Cardiac fibroblast (primary cell): ENCODE results near the gene ST6GALNAC5.

ENCODE experiments used
- DNase-seq, 2 donors: peaks; one replicate each; pipeline versions ENCODE4 v3.0.0 to v3.0.0-alpha.2; 2010; ENCODE audit warnings: low read depth in 2 of 2
- H3K4me3 ChIP-seq, 2 donors: replicated peaks in 1 of 2; 1 replicate in 1 of 2; 2 replicates in 1 of 2; pipeline ENCODE4 v1.5.1; 2011; ENCODE audit warnings: low read depth in 2 of 2, low read length in 2 of 2, mild to moderate bottlenecking in 2 of 2, moderate library complexity in 1 of 2
- CTCF ChIP-seq: IDR thresholded peaks from one replicate; pipeline ENCODE4 v1.5.1; 2011; ENCODE audit warnings: low read depth, mild to moderate bottlenecking, low read length, inconsistent platforms

Gene ST6GALNAC5

DNA sequence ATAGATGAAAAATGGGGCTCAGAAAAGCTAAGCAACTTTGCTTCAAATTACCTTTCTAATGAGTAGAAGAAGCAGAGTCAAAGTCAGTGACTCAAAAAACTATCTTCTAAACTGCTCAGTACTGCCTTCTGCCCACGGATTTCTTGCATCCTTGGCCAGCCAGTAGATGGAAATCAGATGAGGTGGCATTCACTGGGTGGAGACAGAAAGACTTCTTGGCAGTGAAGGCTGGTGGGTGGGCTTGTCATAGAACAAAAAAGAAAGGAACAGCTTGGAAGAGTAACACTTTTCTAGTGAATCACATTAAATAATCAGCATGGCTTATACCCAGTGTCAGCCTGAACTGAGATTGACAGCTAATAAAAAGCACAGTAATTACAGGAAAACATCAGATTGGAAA, 170.7 kb downstream of the ST6GALNAC5 start:
- H3K4me3 ChIP-seq: no peak overlapping the region
- no peak for DNase-seq
- no peak for TF ChIP-seq CTCF

- H3K4me3 ChIP-seq: no peak overlapping the region
- no peak for DNase-seq
- TF ChIP-seq CTCF: no peak
These were observed 171.8 kb downstream of the ST6GALNAC5 start for GRCh38 chr1:77039111-77039510.

DNA sequence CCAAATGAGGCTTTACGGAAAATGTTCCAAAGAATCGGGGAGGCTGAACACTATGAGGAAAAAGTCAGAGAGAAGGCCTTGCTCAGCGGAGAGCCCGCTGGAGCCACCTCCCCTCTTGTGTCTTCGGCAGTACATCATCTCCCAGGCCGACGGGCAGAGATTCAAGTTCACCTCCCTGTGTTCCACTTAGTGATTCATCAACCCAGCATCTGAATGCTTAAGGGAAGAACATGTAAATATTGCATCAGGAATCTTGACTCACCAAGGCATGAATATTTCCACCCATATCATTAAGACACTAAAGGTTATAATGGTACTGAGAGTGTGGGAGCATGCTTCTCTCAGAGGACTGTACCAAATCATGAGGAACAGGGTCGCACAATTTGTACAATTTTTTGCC, 172.5 kb downstream of the ST6GALNAC5 start:
- TF ChIP-seq CTCF: no peak
- DNase-seq: peak; percentile 80 to 97
- H3K4me3 ChIP-seq: no peak overlapping the region

- H3K4me3 ChIP-seq: no peak overlapping the region
- TF ChIP-seq CTCF: no peak
- no peak for DNase-seq
These were observed 173.5 kb downstream of the ST6GALNAC5 start for GRCh38 chr1:77040826-77041225.

DNA sequence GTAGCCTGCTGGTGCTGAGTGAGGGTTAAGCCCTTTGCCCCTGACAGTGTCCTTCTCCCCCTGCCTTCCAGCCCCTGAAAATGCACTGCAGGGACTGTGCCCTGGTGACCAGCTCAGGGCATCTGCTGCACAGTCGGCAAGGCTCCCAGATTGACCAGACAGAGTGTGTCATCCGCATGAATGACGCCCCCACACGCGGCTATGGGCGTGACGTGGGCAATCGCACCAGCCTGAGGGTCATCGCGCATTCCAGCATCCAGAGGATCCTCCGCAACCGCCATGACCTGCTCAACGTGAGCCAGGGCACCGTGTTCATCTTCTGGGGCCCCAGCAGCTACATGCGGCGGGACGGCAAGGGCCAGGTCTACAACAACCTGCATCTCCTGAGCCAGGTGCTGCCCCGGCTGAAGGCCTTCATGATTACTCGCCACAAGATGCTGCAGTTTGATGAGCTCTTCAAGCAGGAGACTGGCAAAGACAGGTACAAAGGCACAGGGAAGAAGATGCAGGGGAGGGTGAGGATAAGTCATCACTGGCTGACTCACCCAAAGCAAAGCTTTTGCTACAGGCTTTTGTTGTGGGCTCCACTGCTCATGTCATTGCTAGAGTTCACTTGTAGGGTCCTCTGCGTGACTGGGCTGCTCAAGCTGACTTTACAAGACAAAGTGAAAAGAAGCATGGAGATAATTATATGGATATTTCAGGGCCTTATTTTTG, 177.0 kb downstream of the ST6GALNAC5 start:
- H3K4me3 ChIP-seq: no peak overlapping the region
- DNase-seq: peak in 1 of 2 donors; percentile 9
- TF ChIP-seq CTCF: no peak

GRCh38 chr1:77047575-77047974, 180.3 kb downstream of the ST6GALNAC5 start:
- no peak overlapping the region for H3K4me3 ChIP-seq
- no peak for DNase-seq
- TF ChIP-seq CTCF: no peak
